GM23338 (cell line): Measurements from ENCODE around the gene SUGCT. TPM values are rescaled to one million over a fixed set of nuclear protein-coding genes. Genes with fewer than 3 reads are reported as not detected.

Experiments used
- ATAC-seq: fragments of 200-7000 bp; cut with Tn5 transposase; 3 replicates; pipeline ENCODE4 v1.9.1; 2020
- DNase-seq: peaks from one replicate; pipeline ENCODE4 v3.0.0-alpha.2; 2015; ENCODE audit warnings: low spot score
- H2AFZ ChIP-seq: fragments of 200-600 bp; sonication (generic); 2 replicates; pipeline ENCODE4 v1.8.0; 2016; ENCODE audit warnings: antibody characterized with exemption, mild to moderate bottlenecking, moderate library complexity
- H3F3A ChIP-seq: fragments of 200-600 bp; sonication (generic); replicated peaks from 2 replicates; pipeline ENCODE4 v1.8.0; 2017; ENCODE audit warnings: antibody characterized with exemption, mixed run types, low read depth
- H3K27ac ChIP-seq: fragments of 200-600 bp; sonication (generic); 2 replicates; pipeline ENCODE4 v1.6.1; 2016; ENCODE audit warnings: low read depth
- H3K27me3 ChIP-seq: fragments of 200-600 bp; sonication (generic); 2 replicates; pipeline ENCODE4 v1.8.0; 2016; ENCODE audit warnings: mild to moderate bottlenecking, mixed run types, moderate library complexity; ENCODE audit not compliant: insufficient read depth
- H3K36me3 ChIP-seq: fragments of 200-600 bp; sonication (generic); 2 replicates; pipeline ENCODE4 v1.8.0; 2016; ENCODE audit warnings: mild to moderate bottlenecking; ENCODE audit not compliant: insufficient read depth
- H3K4me1 ChIP-seq: fragments of 200-600 bp; sonication (generic); 2 replicates; pipeline ENCODE4 v1.8.0; 2016; ENCODE audit warnings: mild to moderate bottlenecking, moderate library complexity; ENCODE audit not compliant: insufficient read depth
- H3K4me2 ChIP-seq: fragments of 200-600 bp; sonication (generic); 2 replicates; pipeline ENCODE4 v1.7.1; 2017; ENCODE audit warnings: mixed run types
- H3K4me3 ChIP-seq: fragments of 200-600 bp; sonication (generic); 2 replicates; pipeline ENCODE4 v1.6.1; 2016; ENCODE audit warnings: mixed run types
- H3K79me2 ChIP-seq: fragments of 200-600 bp; sonication (generic); replicated peaks from 2 replicates; pipeline ENCODE4 v1.8.0; 2017; ENCODE audit warnings: mild to moderate bottlenecking; ENCODE audit not compliant: insufficient read depth
- H3K9me2 ChIP-seq: fragments of 200-600 bp; sonication (generic); 2 replicates; pipeline ENCODE4 v1.8.0; 2017; ENCODE audit not compliant: insufficient read depth
- H4K20me1 ChIP-seq: fragments of 200-600 bp; sonication (generic); replicated peaks from 2 replicates; pipeline ENCODE4 v1.8.0; 2017; ENCODE audit warnings: mild to moderate bottlenecking; ENCODE audit not compliant: insufficient read depth
- H3K27ac Mint-ChIP-seq: 2 replicates; pipeline ENCODE4 v1.8.0; 2020; ENCODE audit warnings: inconsistent platforms, mild to moderate bottlenecking, moderate library complexity, mixed read lengths
- H3K27me3 Mint-ChIP-seq: 3 replicates; pipeline ENCODE4 v1.8.0; 2022; ENCODE audit warnings: low read depth, mild to moderate bottlenecking, moderate library complexity, mixed read lengths, inconsistent platforms; ENCODE audit not compliant: insufficient read depth, poor library complexity
- H3K36me3 Mint-ChIP-seq: 3 replicates; pipeline ENCODE4 v1.8.0; 2021; ENCODE audit warnings: low read depth, mild to moderate bottlenecking, inconsistent platforms, moderate library complexity, mixed read lengths
- H3K4me1 Mint-ChIP-seq: 3 replicates; pipeline ENCODE4 v1.8.0; 2020; ENCODE audit warnings: mild to moderate bottlenecking, inconsistent platforms, mixed read lengths
- H3K4me3 Mint-ChIP-seq: 3 replicates; pipeline ENCODE4 v1.8.0; 2021; ENCODE audit warnings: moderate library complexity, mild to moderate bottlenecking, inconsistent platforms, mixed read lengths
- H3K9me3 Mint-ChIP-seq: 3 replicates; pipeline ENCODE4 v1.8.0; 2020; ENCODE audit warnings: moderate library complexity, mild to moderate bottlenecking, inconsistent platforms, mixed read lengths
- CREB1 ChIP-seq: fragments of 250-450 bp; sonication (Bioruptor Pico); IDR thresholded peaks from 2 replicates; pipeline ENCODE4 v1.5.0; 2020; ENCODE audit warnings: low read depth, mild to moderate bottlenecking, moderate library complexity
- EZH2 ChIP-seq: fragments of 200-600 bp; sonication (generic); IDR thresholded peaks from one replicate; pipeline ENCODE4 v1.8.0; 2017; ENCODE audit warnings: antibody characterized with exemption, mild to moderate bottlenecking, low read depth; ENCODE audit not compliant: unreplicated experiment
- EZH2phosphoT487 ChIP-seq: fragments of 200-600 bp; sonication (generic); IDR thresholded peaks from one replicate; pipeline ENCODE4 v1.8.1; 2018; ENCODE audit warnings: antibody characterized with exemption; ENCODE audit not compliant: unreplicated experiment
- JUNB ChIP-seq: IDR thresholded peaks from one replicate; pipeline ENCODE4 v1.6.1; 2016; ENCODE audit warnings: antibody characterized with exemption; ENCODE audit not compliant: unreplicated experiment
- NANOG ChIP-seq: IDR thresholded peaks from 2 replicates; pipeline ENCODE4 v1.6.1; 2016; ENCODE audit warnings: antibody characterized with exemption, borderline replicate concordance
- POLR2AphosphoS5 ChIP-seq: IDR thresholded peaks from 2 replicates; pipeline ENCODE4 v1.6.1; 2016; ENCODE audit warnings: antibody characterized with exemption, low read depth
- STAT1 ChIP-seq: IDR thresholded peaks from one replicate; pipeline ENCODE4 v1.6.1; 2016; ENCODE audit warnings: antibody characterized with exemption; ENCODE audit not compliant: unreplicated experiment
- ZNF114 ChIP-seq: fragments of 250-450 bp; sonication (Bioruptor Pico); IDR thresholded peaks from 2 replicates; pipeline ENCODE4 v1.5.0; 2020; ENCODE audit warnings: mild to moderate bottlenecking, moderate library complexity
- ZNF331 ChIP-seq: fragments of 250-450 bp; sonication (Bioruptor Pico); IDR thresholded peaks from 2 replicates; pipeline ENCODE4 v1.5.0; 2020; ENCODE audit warnings: low read depth, mild to moderate bottlenecking, moderate library complexity
- polyA plus RNA-seq: library from polyadenylated mRNA; unstranded; fragments of >200 nt; fragmentation: Nextera tagmentation; extraction: Ambion mirVana; gene quantifications from 2 replicates; pipeline ENCODE4 v1.2.1, GENCODE V29; 2016
- total RNA-seq: library from RNA; depleted of rRNA; stranded (reverse); fragments of >200 nt; shearing (Covaris generic); gene quantifications from 2 replicates; pipeline ENCODE4 v1.2.3, GENCODE V29; 2014
- TF ChIP-seq, protein P1 (sequence below): fragments of 250-450 bp; sonication (Bioruptor Pico); IDR thresholded peaks from 2 replicates; pipeline ENCODE4 v1.5.0; 2020; ENCODE audit warnings: mild to moderate bottlenecking, moderate library complexity
- TF ChIP-seq, protein P2 (sequence below): IDR thresholded peaks from 2 replicates; pipeline ENCODE4 v1.6.1; 2016; ENCODE audit warnings: antibody characterized with exemption
- TF ChIP-seq, protein P3 (sequence below), 2 experiments: fragments of 200-600 bp in 1 of 2; sonication (generic) in 1 of 2; conservative IDR thresholded peaks; 2 replicates each; pipeline versions ENCODE4 v1.5.1 to v1.6.1; 2016 to 2017; ENCODE audit warnings: antibody characterized with exemption in 2 of 2, low read depth in 2 of 2, mild to moderate bottlenecking in 2 of 2, moderate library complexity in 1 of 2
- TF ChIP-seq, protein P4 (sequence below): IDR thresholded peaks from one replicate; pipeline ENCODE4 v1.6.1; 2018; ENCODE audit warnings: antibody characterized with exemption; ENCODE audit not compliant: unreplicated experiment

Gene SUGCT
- total and polyA plus RNA-seq, 2 experiments from 2014 or later: 4.2 to 5.6 TPM

DNA sequence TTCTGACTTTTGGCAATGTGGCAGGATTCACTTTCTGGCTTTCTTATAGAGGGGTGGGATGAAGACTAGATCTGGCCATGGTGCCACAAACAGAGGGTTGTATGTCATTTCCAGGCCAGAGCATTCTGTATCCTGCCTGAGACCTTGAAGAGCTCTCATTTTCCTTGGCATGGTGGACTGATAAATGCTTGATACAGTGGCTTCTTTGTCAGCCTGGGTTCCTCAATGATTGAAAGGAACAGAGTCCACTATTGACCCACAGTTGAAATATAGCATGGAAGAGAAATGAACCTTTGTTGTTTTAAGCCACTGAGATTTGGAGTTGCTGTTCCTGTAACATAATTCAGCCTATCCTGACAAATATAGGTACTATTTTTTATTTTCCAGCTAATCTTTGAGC, 462.7 kb downstream of the SUGCT start:
- H3K4me1 ChIP-seq: no peaks in the 10 kb centered on the region
- no peaks in the 10 kb centered on the region for H4K20me1 ChIP-seq
- Mint-ChIP-seq H3K4me3 (no peak overlapping the region), H3K27me3 (no peaks in the 10 kb centered on the region), H3K36me3 (no peaks in the 10 kb centered on the region; the same call in 2 of the 3 replicates), H3K9me3 (no peaks in the 10 kb centered on the region), H3K4me1 (no peaks in the 10 kb centered on the region), H3K27ac (no peak overlapping the region)
- H3K36me3 ChIP-seq: no peaks in the 10 kb centered on the region
- TF ChIP-seq, protein P1, sequence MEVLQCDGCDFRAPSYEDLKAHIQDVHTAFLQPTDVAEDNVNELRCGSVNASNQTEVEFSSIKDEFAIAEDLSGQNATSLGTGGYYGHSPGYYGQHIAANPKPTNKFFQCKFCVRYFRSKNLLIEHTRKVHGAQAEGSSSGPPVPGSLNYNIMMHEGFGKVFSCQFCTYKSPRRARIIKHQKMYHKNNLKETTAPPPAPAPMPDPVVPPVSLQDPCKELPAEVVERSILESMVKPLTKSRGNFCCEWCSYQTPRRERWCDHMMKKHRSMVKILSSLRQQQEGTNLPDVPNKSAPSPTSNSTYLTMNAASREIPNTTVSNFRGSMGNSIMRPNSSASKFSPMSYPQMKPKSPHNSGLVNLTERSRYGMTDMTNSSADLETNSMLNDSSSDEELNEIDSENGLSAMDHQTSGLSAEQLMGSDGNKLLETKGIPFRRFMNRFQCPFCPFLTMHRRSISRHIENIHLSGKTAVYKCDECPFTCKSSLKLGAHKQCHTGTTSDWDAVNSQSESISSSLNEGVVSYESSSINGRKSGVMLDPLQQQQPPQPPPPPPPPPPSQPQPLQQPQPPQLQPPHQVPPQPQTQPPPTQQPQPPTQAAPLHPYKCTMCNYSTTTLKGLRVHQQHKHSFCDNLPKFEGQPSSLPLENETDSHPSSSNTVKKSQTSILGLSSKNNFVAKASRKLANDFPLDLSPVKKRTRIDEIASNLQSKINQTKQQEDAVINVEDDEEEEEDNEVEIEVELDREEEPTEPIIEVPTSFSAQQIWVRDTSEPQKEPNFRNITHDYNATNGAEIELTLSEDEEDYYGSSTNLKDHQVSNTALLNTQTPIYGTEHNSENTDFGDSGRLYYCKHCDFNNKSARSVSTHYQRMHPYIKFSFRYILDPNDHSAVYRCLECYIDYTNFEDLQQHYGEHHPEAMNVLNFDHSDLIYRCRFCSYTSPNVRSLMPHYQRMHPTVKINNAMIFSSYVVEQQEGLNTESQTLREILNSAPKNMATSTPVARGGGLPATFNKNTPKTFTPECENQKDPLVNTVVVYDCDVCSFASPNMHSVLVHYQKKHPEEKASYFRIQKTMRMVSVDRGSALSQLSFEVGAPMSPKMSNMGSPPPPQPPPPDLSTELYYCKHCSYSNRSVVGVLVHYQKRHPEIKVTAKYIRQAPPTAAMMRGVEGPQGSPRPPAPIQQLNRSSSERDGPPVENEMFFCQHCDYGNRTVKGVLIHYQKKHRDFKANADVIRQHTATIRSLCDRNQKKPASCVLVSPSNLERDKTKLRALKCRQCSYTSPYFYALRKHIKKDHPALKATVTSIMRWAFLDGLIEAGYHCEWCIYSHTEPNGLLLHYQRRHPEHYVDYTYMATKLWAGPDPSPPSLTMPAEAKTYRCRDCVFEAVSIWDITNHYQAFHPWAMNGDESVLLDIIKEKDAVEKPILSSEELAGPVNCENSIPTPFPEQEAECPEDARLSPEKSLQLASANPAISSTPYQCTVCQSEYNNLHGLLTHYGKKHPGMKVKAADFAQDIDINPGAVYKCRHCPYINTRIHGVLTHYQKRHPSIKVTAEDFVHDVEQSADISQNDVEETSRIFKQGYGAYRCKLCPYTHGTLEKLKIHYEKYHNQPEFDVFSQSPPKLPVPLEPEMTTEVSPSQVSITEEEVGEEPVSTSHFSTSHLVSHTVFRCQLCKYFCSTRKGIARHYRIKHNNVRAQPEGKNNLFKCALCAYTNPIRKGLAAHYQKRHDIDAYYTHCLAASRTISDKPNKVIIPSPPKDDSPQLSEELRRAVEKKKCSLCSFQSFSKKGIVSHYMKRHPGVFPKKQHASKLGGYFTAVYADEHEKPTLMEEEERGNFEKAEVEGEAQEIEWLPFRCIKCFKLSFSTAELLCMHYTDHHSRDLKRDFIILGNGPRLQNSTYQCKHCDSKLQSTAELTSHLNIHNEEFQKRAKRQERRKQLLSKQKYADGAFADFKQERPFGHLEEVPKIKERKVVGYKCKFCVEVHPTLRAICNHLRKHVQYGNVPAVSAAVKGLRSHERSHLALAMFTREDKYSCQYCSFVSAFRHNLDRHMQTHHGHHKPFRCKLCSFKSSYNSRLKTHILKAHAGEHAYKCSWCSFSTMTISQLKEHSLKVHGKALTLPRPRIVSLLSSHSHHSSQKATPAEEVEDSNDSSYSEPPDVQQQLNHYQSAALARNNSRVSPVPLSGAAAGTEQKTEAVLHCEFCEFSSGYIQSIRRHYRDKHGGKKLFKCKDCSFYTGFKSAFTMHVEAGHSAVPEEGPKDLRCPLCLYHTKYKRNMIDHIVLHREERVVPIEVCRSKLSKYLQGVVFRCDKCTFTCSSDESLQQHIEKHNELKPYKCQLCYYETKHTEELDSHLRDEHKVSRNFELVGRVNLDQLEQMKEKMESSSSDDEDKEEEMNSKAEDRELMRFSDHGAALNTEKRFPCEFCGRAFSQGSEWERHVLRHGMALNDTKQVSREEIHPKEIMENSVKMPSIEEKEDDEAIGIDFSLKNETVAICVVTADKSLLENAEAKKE (CRISPR knock-in tag): no peak
- TF ChIP-seq EZH2phosphoT487 (no peak), JUNB (no peak), EZH2 (no peak), POLR2AphosphoS5 (no peak), NANOG (no peak), CREB1 (CRISPR knock-in tag) (no peak), ZNF331 (CRISPR knock-in tag) (no peak), STAT1 (no peak), ZNF114 (CRISPR knock-in tag) (no peak)
- TF ChIP-seq, protein P2, sequence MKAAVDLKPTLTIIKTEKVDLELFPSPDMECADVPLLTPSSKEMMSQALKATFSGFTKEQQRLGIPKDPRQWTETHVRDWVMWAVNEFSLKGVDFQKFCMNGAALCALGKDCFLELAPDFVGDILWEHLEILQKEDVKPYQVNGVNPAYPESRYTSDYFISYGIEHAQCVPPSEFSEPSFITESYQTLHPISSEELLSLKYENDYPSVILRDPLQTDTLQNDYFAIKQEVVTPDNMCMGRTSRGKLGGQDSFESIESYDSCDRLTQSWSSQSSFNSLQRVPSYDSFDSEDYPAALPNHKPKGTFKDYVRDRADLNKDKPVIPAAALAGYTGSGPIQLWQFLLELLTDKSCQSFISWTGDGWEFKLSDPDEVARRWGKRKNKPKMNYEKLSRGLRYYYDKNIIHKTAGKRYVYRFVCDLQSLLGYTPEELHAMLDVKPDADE: no peak
- TF ChIP-seq, protein P3, sequence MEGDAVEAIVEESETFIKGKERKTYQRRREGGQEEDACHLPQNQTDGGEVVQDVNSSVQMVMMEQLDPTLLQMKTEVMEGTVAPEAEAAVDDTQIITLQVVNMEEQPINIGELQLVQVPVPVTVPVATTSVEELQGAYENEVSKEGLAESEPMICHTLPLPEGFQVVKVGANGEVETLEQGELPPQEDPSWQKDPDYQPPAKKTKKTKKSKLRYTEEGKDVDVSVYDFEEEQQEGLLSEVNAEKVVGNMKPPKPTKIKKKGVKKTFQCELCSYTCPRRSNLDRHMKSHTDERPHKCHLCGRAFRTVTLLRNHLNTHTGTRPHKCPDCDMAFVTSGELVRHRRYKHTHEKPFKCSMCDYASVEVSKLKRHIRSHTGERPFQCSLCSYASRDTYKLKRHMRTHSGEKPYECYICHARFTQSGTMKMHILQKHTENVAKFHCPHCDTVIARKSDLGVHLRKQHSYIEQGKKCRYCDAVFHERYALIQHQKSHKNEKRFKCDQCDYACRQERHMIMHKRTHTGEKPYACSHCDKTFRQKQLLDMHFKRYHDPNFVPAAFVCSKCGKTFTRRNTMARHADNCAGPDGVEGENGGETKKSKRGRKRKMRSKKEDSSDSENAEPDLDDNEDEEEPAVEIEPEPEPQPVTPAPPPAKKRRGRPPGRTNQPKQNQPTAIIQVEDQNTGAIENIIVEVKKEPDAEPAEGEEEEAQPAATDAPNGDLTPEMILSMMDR (conservative IDR thresholded peaks at IDR 0.05; ENCODE audit: low read depth in 2 of 2): no peak
- TF ChIP-seq, protein P4, sequence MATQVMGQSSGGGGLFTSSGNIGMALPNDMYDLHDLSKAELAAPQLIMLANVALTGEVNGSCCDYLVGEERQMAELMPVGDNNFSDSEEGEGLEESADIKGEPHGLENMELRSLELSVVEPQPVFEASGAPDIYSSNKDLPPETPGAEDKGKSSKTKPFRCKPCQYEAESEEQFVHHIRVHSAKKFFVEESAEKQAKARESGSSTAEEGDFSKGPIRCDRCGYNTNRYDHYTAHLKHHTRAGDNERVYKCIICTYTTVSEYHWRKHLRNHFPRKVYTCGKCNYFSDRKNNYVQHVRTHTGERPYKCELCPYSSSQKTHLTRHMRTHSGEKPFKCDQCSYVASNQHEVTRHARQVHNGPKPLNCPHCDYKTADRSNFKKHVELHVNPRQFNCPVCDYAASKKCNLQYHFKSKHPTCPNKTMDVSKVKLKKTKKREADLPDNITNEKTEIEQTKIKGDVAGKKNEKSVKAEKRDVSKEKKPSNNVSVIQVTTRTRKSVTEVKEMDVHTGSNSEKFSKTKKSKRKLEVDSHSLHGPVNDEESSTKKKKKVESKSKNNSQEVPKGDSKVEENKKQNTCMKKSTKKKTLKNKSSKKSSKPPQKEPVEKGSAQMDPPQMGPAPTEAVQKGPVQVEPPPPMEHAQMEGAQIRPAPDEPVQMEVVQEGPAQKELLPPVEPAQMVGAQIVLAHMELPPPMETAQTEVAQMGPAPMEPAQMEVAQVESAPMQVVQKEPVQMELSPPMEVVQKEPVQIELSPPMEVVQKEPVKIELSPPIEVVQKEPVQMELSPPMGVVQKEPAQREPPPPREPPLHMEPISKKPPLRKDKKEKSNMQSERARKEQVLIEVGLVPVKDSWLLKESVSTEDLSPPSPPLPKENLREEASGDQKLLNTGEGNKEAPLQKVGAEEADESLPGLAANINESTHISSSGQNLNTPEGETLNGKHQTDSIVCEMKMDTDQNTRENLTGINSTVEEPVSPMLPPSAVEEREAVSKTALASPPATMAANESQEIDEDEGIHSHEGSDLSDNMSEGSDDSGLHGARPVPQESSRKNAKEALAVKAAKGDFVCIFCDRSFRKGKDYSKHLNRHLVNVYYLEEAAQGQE: no peak
- H3K4me3 ChIP-seq: no peak overlapping the region
- no peaks in the 10 kb centered on the region for H3F3A ChIP-seq
- H3K27ac ChIP-seq: no peak overlapping the region
- H3K27me3 ChIP-seq: no peaks in the 10 kb centered on the region
- H3K79me2 ChIP-seq: no peaks in the 10 kb centered on the region
- no peak for DNase-seq
- no peak for ATAC-seq
- H3K4me2 ChIP-seq: no peak overlapping the region
- H3K9me2 ChIP-seq: no peaks in the 10 kb centered on the region; the same call in 1 of the 2 replicates
- no peak overlapping the region for H2AFZ ChIP-seq
